OCI-LY7 (cell line): ENCODE measurements around the gene ME1. TPM values are rescaled to one million over a fixed set of nuclear protein-coding genes. Genes with fewer than 3 reads are reported as not detected.

ENCODE experiments used
- BruUV-seq: library from RNA; stranded (reverse); fragments of 400-500 nt; replicated peaks from 2 replicates; lab custom pipeline; 2021; lab: Mats Ljungman, UMichigan
- CTCF ChIA-PET: fragments of 300-600 bp; sonication (Branson Sonifier 250); formaldehyde crosslinking; loops from one replicate; lab custom pipeline; 2022; ENCODE audit warnings: antibody characterized with exemption; ENCODE audit not compliant: unreplicated experiment; lab: Charles Lee
- POLR2A ChIA-PET: fragments of 300-600 bp; sonication (Branson Sonifier 250); formaldehyde crosslinking; loops from one replicate; lab custom pipeline; 2022; ENCODE audit warnings: antibody characterized with exemption; lab: Charles Lee
- DNase-seq: peaks from one replicate; pipeline ENCODE4 v3.0.0-alpha.2; 2015; ENCODE audit warnings: low spot score
- H2AFZ ChIP-seq: fragments of 200-600 bp; sonication (generic), shearing (Covaris generic); 2 replicates; pipeline ENCODE4 v1.6.1; 2014; ENCODE audit warnings: mild to moderate bottlenecking, antibody characterized with exemption, low read length, moderate library complexity
- H3K27ac ChIP-seq: fragments of 200-600 bp; sonication (generic); 2 replicates; pipeline ENCODE4 v1.5.1; 2014; ENCODE audit warnings: mixed run types, low read depth, mild to moderate bottlenecking, moderate library complexity, low read length, inconsistent platforms; ENCODE audit not compliant: poor library complexity, severe bottlenecking
- H3K36me3 ChIP-seq: fragments of 200-600 bp; sonication (generic); 2 replicates; pipeline ENCODE4 v1.6.1; 2014; ENCODE audit warnings: mild to moderate bottlenecking, antibody characterized with exemption, low read length, moderate library complexity, mixed read lengths; ENCODE audit not compliant: insufficient read depth
- H3K4me1 ChIP-seq: fragments of 200-600 bp; sonication (generic); 2 replicates; pipeline ENCODE4 v1.5.1; 2014; ENCODE audit warnings: mild to moderate bottlenecking, low read length; ENCODE audit not compliant: insufficient read depth, poor library complexity, severe bottlenecking
- H3K4me2 ChIP-seq: fragments of 200-600 bp; sonication (generic); 2 replicates; pipeline ENCODE4 v1.6.1; 2014; ENCODE audit warnings: mild to moderate bottlenecking, low read length
- H3K4me3 ChIP-seq: fragments of 200-600 bp; sonication (generic); 2 replicates; pipeline ENCODE4 v1.5.1; 2014; ENCODE audit warnings: mild to moderate bottlenecking, low read depth, low read length; ENCODE audit not compliant: poor library complexity, severe bottlenecking
- H3K79me2 ChIP-seq: fragments of 200-600 bp; sonication (generic); 2 replicates; pipeline ENCODE4 v1.6.1; 2016; ENCODE audit warnings: low read depth, mild to moderate bottlenecking, low read length, moderate library complexity, mixed read lengths; ENCODE audit not compliant: insufficient read depth
- H3K9me2 ChIP-seq: fragments of 200-600 bp; sonication (generic); 2 replicates; pipeline ENCODE4 v1.6.1; 2016; ENCODE audit warnings: mild to moderate bottlenecking, low read length, mixed read lengths; ENCODE audit not compliant: insufficient read depth
- H3K9me3 ChIP-seq: fragments of 200-600 bp; sonication (generic); 2 replicates; pipeline ENCODE4 v1.6.1; 2014; ENCODE audit warnings: mild to moderate bottlenecking, mixed run types, low read length, mixed read lengths
- H4K20me1 ChIP-seq: fragments of 200-600 bp; sonication (generic); 2 replicates; pipeline ENCODE4 v1.6.1; 2014; ENCODE audit warnings: mild to moderate bottlenecking, antibody characterized with exemption, low read length, moderate library complexity, mixed read lengths; ENCODE audit not compliant: insufficient read depth
- CTCF ChIP-seq: fragments of 200-600 bp; sonication (generic); conservative IDR thresholded peaks from 2 replicates; pipeline ENCODE4 v1.5.1; 2014; ENCODE audit warnings: mild to moderate bottlenecking, antibody characterized with exemption, low read length, moderate library complexity, mixed read lengths
- EZH2phosphoT487 ChIP-seq: fragments of 200-600 bp; sonication (generic); IDR thresholded peaks from 2 replicates; pipeline ENCODE4 v1.6.1; 2018; ENCODE audit warnings: low read depth, borderline replicate concordance, mild to moderate bottlenecking, mixed run types, antibody characterized with exemption, low read length, moderate library complexity, mixed read lengths
- intact Hi-C: fragments of 100-400 bp; cut with micrococcal nuclease; formaldehyde crosslinking; loops from one replicate; pipeline ENCODE4 v1.10.0; 2022; ENCODE audit not compliant: unreplicated experiment
- total RNA-seq, 2 experiments: library from RNA; depleted of rRNA in 1 of 2; stranded (reverse); fragments of >200 nt in 1 of 2; shearing (Covaris generic) in 1 of 2; gene quantifications; 2 replicates each; pipeline ENCODE4 v1.2.3, GENCODE V29; 2014 to 2022

The ME1 gene
- total RNA-seq, 2 experiments from 2014 or later: not detected

GRCh38 chr6:83169511-83169910 lies 261.3 kb downstream of the ME1 start:
- ChIA-PET CTCF (no interaction called here), POLR2A (interaction anchor here (1.1 kb wide), 1 partner anchor 9 kb away, joined by 5 read pairs; no protein-coding TSS in a partner anchor)
- no peak for DNase-seq
- Histone ChIP-seq H3K36me3 (peaks cover 96% of the 10 kb centered on the region), H3K79me2 (no peaks in the 10 kb centered on the region), H2AFZ (no peak overlapping the region), H4K20me1 (no peaks in the 10 kb centered on the region), H3K4me2 (no peak overlapping the region), H3K9me3 (no peaks in the 10 kb centered on the region), H3K4me3 (no peak overlapping the region), H3K4me1 (no peaks in the 10 kb centered on the region), H3K9me2 (no peaks in the 10 kb centered on the region), H3K27ac (no peak overlapping the region)
- TF ChIP-seq EZH2phosphoT487: no peak
- BruUV-seq: no TSS peak
- intact Hi-C loops: no loop called here

GRCh38 chr6:83169106-83169505 lies 261.7 kb downstream of the ME1 start:
- DNase-seq: no peak
- no peaks in the 10 kb centered on the region for H4K20me1 ChIP-seq
- H3K4me2 ChIP-seq: no peak overlapping the region
- no peak overlapping the region for H3K4me3 ChIP-seq
- H3K27ac ChIP-seq: no peak overlapping the region
- no peaks in the 10 kb centered on the region for H3K79me2 ChIP-seq
- ChIA-PET POLR2A (interaction anchor here (1.1 kb wide), 1 partner anchor 9 kb away, joined by 5 read pairs; no protein-coding TSS in a partner anchor), CTCF (no interaction called here)
- intact Hi-C loops: no loop called here
- H3K4me1 ChIP-seq: no peaks in the 10 kb centered on the region
- no TSS peak for BruUV-seq
- H3K9me3 ChIP-seq: no peaks in the 10 kb centered on the region
- H3K9me2 ChIP-seq: no peaks in the 10 kb centered on the region
- H2AFZ ChIP-seq: no peak overlapping the region
- H3K36me3 ChIP-seq: peaks cover 96% of the 10 kb centered on the region
- TF ChIP-seq EZH2phosphoT487: no peak
- TF ChIP-seq CTCF: no peak

GRCh38 chr6:83168556-83168955 lies 262.3 kb downstream of the ME1 start:
- Histone ChIP-seq H3K4me2 (no peak overlapping the region), H3K9me3 (no peaks in the 10 kb centered on the region), H3K4me1 (no peaks in the 10 kb centered on the region), H3K27ac (no peak overlapping the region), H3K9me2 (no peaks in the 10 kb centered on the region), H3K79me2 (no peaks in the 10 kb centered on the region), H2AFZ (no peak overlapping the region), H3K36me3 (peaks cover 99% of the 10 kb centered on the region), H3K4me3 (no peak overlapping the region), H4K20me1 (no peaks in the 10 kb centered on the region)
- POLR2A ChIA-PET: no interaction called here
- CTCF ChIA-PET: no interaction called here
- no peak for TF ChIP-seq EZH2phosphoT487
- TF ChIP-seq CTCF: no peak
- DNase-seq: no peak
- no TSS peak for BruUV-seq
- intact Hi-C loops: no loop called here
